SJSA1 (cell line): ENCODE data around the gene SMYD2. TPM values are rescaled to one million over a fixed set of nuclear protein-coding genes. Genes with fewer than 3 reads are reported as not detected.

ENCODE experiments used
- DNase-seq, 2 experiments: peaks; one replicate each; pipeline ENCODE4 v3.0.0-alpha.2; 2015 to 2020; ENCODE audit warnings: low spot score in 2 of 2, low read depth in 1 of 2
- H3K27ac ChIP-seq: fragments of 250-450 bp; sonication (Bioruptor Pico); 2 replicates; pipeline ENCODE4 v1.5.1; 2020; ENCODE audit warnings: mild to moderate bottlenecking, moderate library complexity
- H3K27me3 ChIP-seq: fragments of 250-450 bp; sonication (Bioruptor Pico); replicated peaks from 2 replicates; pipeline ENCODE4 v1.5.1; 2020; ENCODE audit warnings: mild to moderate bottlenecking, moderate library complexity
- H3K36me3 ChIP-seq: fragments of 250-450 bp; sonication (Bioruptor Pico); 2 replicates; pipeline ENCODE4 v1.5.1; 2020; ENCODE audit warnings: mild to moderate bottlenecking
- H3K4me1 ChIP-seq: fragments of 250-450 bp; sonication (Bioruptor Pico); replicated peaks from 2 replicates; pipeline ENCODE4 v1.6.1; 2021; ENCODE audit warnings: mild to moderate bottlenecking
- H3K4me3 ChIP-seq: fragments of 250-450 bp; sonication (Bioruptor Pico); 2 replicates; pipeline ENCODE4 v1.5.1; 2020; ENCODE audit warnings: mild to moderate bottlenecking
- H3K9me3 ChIP-seq: fragments of 250-450 bp; sonication (Bioruptor Pico); replicated peaks from 2 replicates; pipeline ENCODE4 v1.5.1; 2020; ENCODE audit warnings: mild to moderate bottlenecking
- total RNA-seq: library from RNA; depleted of rRNA; stranded (reverse); fragments of >200 nt; shearing (Covaris generic); gene quantifications from 2 replicates; pipeline ENCODE4 v1.2.3, GENCODE V29; 2014

The SMYD2 gene
- total RNA-seq, 1 experiment from 2014 or later: 69.5 TPM

DNA sequence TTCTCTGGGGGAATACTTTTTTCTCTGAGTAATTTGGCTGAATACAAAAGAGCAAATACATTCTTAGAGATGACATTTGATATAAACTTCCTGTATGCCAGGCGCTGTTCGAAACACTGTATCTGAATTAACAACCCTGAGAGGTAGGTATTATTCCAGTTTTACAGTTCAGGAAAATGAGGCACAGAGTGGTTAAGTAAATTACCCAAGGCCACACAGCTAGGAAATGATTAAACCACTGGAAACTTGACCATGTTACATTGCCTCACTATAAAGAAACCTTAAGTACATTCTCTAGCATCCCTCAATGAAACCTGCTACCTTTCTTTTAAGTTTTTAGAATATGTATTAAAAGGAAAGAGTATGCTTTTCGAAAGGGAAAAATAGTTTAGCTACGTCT lies 54.6 kb downstream of the SMYD2 start:
- H3K4me3 ChIP-seq: no peak overlapping the region
- H3K4me1 ChIP-seq: peaks cover 31% of the 10 kb centered on the region

DNA sequence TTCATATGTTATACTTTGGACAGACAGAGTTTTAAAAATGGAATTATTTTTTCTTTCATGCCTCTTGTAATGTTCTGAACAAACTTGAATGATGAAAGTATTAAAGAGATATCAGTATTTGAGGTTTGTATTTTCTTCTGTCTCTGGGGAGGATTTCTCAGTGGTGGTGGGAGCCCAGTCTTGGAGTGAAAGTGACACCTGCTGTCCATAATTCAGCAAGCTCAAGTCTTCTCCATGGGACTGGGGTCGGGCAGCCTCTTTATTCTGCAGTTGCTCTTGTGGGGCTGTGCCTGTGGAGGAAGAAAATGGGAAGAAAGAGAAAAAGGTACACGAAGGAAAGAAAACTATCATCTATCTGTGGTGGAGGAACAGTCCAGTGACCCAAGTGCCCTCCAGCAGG lies 56.1 kb downstream of the SMYD2 start:
- Histone ChIP-seq H3K4me1 (peaks cover 31% of the 10 kb centered on the region), H3K27me3 (no peaks in the 10 kb centered on the region), H3K27ac (no peak overlapping the region), H3K36me3 (peaks cover 22% of the 10 kb centered on the region), H3K9me3 (no peaks in the 10 kb centered on the region), H3K4me3 (no peak overlapping the region)
- DNase-seq: no peak

More for the DNA sequence above, 54.6 kb downstream of the SMYD2 start:
- H3K9me3 ChIP-seq: no peaks in the 10 kb centered on the region
- peaks cover 22% of the 10 kb centered on the region for H3K36me3 ChIP-seq
- H3K27me3 ChIP-seq: no peaks in the 10 kb centered on the region
- no peak for DNase-seq
- no peak overlapping the region for H3K27ac ChIP-seq

DNA sequence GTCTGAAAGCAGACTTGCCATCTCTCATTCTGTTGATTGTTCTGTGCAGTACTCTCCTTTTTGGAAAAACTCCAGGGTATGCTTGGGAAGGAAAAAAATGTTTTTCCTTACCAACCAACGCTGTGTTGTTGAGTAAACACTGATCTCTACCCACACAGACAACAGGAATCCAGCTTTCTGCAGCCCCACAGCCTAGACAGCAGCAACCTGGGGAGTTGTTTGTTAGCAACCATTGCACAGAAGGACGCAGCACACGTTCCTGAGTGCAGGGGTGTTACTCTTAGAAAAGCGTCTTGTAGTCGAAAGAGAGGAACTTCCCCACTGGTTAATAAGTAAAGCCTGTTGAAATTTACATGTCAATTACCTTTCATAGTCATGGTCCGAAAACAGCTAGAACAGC lies 56.6 kb downstream of the SMYD2 start:
- H3K9me3 ChIP-seq: no peaks in the 10 kb centered on the region
- DNase-seq: peak in 1 of 2 experiments; percentile 34
- peak overlapping the region; percentile 68 for H3K27ac ChIP-seq
- peaks cover 31% of the 10 kb centered on the region for H3K4me1 ChIP-seq
- peaks cover 20% of the 10 kb centered on the region for H3K36me3 ChIP-seq
- no peak overlapping the region for H3K4me3 ChIP-seq
- H3K27me3 ChIP-seq: no peaks in the 10 kb centered on the region

DNA sequence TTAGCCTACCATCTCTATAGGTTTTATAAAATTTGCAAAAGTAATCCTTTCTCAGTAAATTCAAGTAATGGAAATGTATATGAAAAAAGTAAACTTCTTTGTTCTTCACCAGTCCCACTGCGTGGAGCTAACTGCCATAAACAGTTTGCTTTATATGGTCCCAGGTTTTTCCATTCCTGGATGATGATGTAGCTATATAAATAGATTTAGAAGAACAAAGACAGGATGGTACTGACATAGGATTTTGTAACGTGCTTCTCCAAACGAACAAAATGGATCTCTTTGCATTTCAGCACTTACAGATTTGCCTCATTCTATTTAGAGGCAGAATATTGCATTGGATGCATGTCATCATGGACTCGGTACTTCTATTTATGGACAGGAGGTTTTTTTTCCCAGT lies 57.3 kb downstream of the SMYD2 start:
- Histone ChIP-seq H3K27ac (peak overlapping the region; percentile 68), H3K27me3 (no peaks in the 10 kb centered on the region), H3K36me3 (peaks cover 20% of the 10 kb centered on the region), H3K4me3 (no peak overlapping the region), H3K9me3 (no peaks in the 10 kb centered on the region), H3K4me1 (peaks cover 26% of the 10 kb centered on the region)
- DNase-seq: peak in 1 of 2 experiments; percentile 27

DNA sequence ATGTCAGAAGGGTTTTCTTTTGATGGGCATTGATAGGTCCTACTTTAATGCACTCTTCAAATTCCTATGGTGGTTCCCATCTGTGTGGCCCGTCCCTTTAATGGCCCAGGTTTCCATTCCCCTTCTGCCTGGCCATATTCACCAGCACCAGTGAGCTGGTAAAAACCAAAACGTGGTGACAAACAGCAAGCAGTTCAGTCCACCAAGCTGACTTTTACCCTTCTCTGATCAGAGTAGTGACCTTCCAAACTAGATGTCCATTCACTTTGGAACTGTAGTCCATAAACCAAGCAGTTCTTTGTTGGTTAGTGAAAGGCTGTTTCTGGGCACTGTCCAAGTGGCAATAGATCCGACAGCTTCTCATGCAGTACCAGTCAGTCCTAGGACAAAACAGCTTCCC lies 60.5 kb downstream of the SMYD2 start:
- no peak for DNase-seq
- H3K27me3 ChIP-seq: no peaks in the 10 kb centered on the region
- no peaks in the 10 kb centered on the region for H3K9me3 ChIP-seq
- peaks cover 34% of the 10 kb centered on the region for H3K36me3 ChIP-seq
- no peak overlapping the region for H3K27ac ChIP-seq
- peaks cover 23% of the 10 kb centered on the region for H3K4me1 ChIP-seq
- no peak overlapping the region for H3K4me3 ChIP-seq

DNA sequence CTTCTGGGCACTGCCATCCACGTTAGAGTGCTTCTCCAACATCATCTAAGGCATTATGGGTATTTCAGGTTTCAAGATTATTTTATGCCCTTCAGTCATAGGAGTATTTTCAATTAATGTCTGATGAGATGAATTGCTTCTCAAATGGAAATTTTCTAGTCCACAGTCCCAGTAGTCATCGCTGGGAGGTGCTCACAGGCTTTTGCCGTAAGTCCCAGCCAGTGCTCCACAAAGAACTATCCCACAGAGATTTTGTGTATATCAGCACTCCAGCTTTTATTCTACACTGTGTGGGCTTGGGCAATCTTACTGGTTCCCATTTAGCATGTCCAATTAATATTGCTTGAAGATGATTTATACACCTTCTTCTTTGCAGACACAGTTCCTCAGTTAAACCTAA lies 61.0 kb downstream of the SMYD2 start:
- no peaks in the 10 kb centered on the region for H3K27me3 ChIP-seq
- no peak overlapping the region for H3K4me3 ChIP-seq
- peaks cover 23% of the 10 kb centered on the region for H3K4me1 ChIP-seq
- H3K9me3 ChIP-seq: no peaks in the 10 kb centered on the region
- peaks cover 34% of the 10 kb centered on the region for H3K36me3 ChIP-seq
- no peak for DNase-seq
- H3K27ac ChIP-seq: no peak overlapping the region

DNA sequence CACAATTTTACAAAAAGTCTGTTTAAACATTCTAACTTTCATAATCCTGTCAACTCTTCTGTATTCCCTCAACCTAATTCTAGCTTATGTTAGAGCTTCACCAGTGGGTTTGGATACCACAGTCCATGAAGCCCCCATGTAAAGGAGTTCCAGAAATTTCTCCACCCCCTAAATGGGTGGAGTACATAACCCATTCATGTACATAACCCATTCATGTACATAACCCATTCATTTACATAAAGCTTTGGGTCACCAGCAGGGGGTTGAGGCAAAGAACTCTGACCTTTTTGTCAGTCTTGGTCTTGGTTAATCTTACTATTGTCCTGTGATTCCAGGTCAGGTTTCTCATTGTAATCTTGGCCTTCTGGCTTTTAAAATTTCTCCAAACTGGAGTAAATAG lies 61.6 kb downstream of the SMYD2 start:
- H3K4me1 ChIP-seq: peaks cover 23% of the 10 kb centered on the region
- H3K36me3 ChIP-seq: peaks cover 35% of the 10 kb centered on the region
- no peaks in the 10 kb centered on the region for H3K9me3 ChIP-seq
- no peaks in the 10 kb centered on the region for H3K27me3 ChIP-seq
- DNase-seq: no peak
- no peak overlapping the region for H3K27ac ChIP-seq
- no peak overlapping the region for H3K4me3 ChIP-seq

DNA sequence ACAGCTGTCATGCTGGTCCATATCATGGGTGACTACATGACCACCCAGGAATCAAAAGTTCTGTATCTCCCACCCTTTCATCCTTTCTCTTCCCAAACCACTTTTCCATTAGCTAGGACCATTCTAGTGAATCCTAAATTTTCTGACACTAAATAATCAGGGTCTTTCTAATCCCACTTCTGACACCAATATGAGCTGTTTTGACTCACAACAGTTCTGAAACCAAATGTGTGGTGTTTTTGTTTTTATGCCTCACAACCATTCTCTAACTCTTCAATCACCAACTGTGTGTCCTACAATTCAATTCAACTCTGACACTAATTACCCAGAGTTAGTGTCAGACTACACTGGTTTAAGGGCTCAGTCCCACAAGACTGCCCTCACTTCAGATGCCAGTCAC lies 63.9 kb downstream of the SMYD2 start:
- H3K9me3 ChIP-seq: no peaks in the 10 kb centered on the region
- DNase-seq: no peak
- peaks cover 45% of the 10 kb centered on the region for H3K36me3 ChIP-seq
- H3K4me1 ChIP-seq: peaks cover 5% of the 10 kb centered on the region
- H3K27me3 ChIP-seq: no peaks in the 10 kb centered on the region
- H3K4me3 ChIP-seq: no peak overlapping the region
- H3K27ac ChIP-seq: no peak overlapping the region

DNA sequence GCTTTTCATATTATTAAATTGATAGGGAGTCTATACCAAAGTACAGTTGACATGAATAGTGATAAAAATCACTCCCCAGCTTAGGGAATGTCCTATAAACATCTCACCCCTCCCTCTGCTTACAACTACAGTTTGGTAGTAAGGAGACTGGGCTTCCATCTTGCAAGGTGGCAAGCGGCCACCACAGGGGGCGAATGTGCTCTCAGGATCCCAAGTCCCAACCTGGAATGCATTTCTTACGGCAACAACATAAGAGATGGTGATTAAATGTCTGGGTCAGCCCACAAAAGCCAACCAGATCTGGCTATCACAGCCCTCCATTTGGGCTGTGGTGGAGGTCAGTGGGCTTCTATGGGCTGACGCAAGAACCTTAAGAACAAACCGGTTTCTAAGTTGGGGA lies 68.0 kb downstream of the SMYD2 start:
- Histone ChIP-seq H3K36me3 (peaks cover 43% of the 10 kb centered on the region), H3K27ac (no peak overlapping the region), H3K4me3 (no peak overlapping the region)

DNA sequence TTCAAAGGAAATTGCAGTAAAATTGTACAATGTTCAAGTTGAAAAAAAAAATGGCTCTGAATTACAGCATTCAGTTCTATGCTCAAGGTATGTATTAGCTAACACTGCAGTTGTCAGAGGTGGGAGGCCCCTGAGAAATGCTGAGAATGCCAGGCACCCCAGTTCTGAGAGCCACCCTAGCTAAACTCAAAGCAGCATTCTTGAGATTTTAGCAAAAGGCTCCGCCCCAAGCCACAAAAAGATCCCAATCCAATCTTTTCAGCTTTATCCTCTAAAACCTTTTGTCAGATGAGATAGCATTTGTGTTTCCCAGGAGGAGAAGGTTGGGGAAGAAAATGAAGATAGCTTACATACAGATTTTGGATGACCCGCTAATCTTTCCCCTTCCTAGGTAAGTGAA lies 68.8 kb downstream of the SMYD2 start:
- Histone ChIP-seq H3K9me3 (no peaks in the 10 kb centered on the region), H3K4me1 (peaks cover 4% of the 10 kb centered on the region), H3K27ac (no peak overlapping the region), H3K36me3 (peaks cover 44% of the 10 kb centered on the region), H3K4me3 (no peak overlapping the region), H3K27me3 (no peaks in the 10 kb centered on the region)
- peak in 1 of 2 experiments; percentile 27 for DNase-seq

More for the DNA sequence above, 68.0 kb downstream of the SMYD2 start:
- Histone ChIP-seq H3K9me3 (no peaks in the 10 kb centered on the region), H3K27me3 (no peaks in the 10 kb centered on the region), H3K4me1 (peaks cover 4% of the 10 kb centered on the region)
- DNase-seq: no peak

DNA sequence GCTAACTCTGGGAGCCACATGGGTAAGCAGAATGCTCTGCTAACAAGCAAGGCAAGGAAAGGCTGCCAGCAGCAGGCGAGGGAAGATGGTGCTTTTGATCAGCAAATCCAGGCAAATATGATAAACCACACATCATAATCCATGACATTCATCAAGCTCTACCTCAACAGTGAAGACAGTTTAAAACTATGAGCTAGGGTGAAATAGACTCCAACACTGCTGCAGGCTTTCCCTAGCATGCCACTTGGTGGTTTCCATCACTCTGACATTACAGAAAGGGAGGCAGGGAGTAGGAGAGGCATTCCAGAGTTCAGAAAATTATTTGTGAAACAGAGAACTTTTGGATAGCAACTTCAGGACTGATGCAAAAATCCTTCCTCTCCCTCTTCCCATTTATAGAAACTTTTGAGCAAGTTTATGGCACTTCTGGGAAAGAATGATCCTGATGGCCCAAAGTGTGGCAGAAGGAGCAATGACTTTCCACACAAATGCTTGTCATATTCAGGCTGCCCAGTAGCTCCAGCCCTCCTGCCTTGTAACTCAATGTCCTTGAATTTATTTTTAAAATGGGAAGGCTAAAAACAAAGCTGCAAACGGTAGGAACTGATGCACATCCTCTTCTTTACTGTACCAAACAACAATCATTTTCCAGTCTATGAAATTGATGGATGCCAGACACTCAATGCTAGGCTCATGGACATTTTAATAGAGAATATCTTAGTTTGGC lies 70.8 kb downstream of the SMYD2 start:
- H3K9me3 ChIP-seq: no peaks in the 10 kb centered on the region
- no peaks in the 10 kb centered on the region for H3K27me3 ChIP-seq
- H3K4me1 ChIP-seq: peaks cover 4% of the 10 kb centered on the region
- no peak overlapping the region for H3K27ac ChIP-seq
- DNase-seq: no peak
- peaks cover 54% of the 10 kb centered on the region for H3K36me3 ChIP-seq
- H3K4me3 ChIP-seq: no peak overlapping the region

DNA sequence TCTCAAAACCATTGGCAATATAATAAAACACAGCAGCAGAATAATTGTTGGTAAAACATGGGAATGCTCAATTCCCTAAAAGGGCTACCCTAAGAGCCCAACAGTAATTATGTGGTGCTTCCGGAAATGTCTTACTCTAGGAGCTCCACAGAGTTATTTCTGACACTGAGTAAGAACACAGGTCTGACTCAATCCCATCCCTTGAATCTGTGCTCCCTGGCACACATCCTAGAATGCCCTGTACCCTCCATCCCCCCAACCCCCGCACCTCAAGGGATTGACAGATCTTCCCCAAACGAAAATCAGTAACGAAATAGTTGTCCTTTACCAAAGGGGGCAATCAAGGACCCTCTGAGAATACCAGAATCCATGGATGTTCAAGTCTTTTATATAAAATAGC lies 71.9 kb downstream of the SMYD2 start:
- peaks cover 4% of the 10 kb centered on the region for H3K4me1 ChIP-seq
- no peaks in the 10 kb centered on the region for H3K27me3 ChIP-seq
- no peak overlapping the region for H3K4me3 ChIP-seq
- peaks cover 60% of the 10 kb centered on the region for H3K36me3 ChIP-seq
- no peak overlapping the region for H3K27ac ChIP-seq
- no peak for DNase-seq
- no peaks in the 10 kb centered on the region for H3K9me3 ChIP-seq

DNA sequence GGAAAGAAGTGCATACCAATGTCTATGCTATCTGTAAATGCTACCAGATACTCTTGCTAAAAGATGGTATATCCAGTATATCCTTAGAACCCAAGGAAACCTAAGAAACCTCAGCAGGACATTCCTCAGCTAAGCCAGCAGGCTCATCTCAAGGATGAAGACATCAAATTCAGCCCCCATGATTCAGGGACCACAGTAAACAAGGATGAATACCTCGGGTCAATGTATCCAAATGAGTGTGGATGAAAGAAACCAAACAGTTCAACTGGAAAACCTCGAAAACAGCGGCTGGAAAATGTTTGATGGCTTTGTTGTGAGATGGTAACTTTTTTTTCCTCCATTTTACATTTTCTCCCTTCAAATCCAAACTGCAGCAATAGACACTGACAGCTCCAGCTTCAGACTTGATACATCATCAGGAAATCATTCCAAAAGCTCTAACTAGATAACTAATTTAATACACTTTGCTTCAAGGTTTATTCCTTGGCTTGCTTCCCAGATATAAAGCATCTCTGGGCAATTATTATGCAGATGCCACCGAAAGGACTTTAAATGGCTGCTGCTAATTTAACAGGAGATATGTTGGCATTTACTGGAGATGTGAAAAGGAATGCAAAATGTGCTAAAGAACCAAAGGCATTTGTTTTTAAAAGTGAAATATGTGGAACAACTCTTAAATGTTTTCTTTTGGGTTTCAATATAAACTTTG lies 73.6 kb downstream of the SMYD2 start:
- H3K4me1 ChIP-seq: peaks cover 4% of the 10 kb centered on the region
- no peak for DNase-seq
- peaks cover 61% of the 10 kb centered on the region for H3K36me3 ChIP-seq
- no peaks in the 10 kb centered on the region for H3K27me3 ChIP-seq
- no peak overlapping the region for H3K27ac ChIP-seq
- no peaks in the 10 kb centered on the region for H3K9me3 ChIP-seq
- no peak overlapping the region for H3K4me3 ChIP-seq

DNA sequence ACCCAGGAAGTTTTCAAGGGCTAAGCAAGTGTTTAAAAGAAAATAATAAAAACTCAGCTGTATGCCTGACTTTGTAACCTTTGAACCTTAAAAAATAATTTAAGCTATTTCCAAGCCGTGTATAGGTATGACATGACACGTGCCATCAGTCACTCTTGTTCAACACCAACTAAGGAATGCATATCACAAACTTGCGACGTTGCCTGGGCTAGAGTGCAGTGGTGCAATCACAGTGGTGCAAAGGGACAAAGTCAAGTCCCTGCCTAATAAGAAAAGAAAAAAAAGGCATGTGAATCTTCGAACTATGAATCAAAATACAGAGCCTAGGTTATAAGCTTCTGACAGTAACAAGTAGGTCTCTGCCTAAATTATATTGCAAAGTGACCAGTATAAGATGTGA lies 79.2 kb downstream of the SMYD2 start:
- Histone ChIP-seq H3K36me3 (peaks cover 87% of the 10 kb centered on the region), H3K27ac (no peak overlapping the region; the same call in 1 of the 2 replicates), H3K4me3 (no peak overlapping the region), H3K4me1 (no peaks in the 10 kb centered on the region; the same call in 1 of the 2 replicates), H3K27me3 (no peaks in the 10 kb centered on the region), H3K9me3 (no peaks in the 10 kb centered on the region)
- DNase-seq: no peak
